Measurements from ENCODE around the gene LACTBL1.

DNA sequence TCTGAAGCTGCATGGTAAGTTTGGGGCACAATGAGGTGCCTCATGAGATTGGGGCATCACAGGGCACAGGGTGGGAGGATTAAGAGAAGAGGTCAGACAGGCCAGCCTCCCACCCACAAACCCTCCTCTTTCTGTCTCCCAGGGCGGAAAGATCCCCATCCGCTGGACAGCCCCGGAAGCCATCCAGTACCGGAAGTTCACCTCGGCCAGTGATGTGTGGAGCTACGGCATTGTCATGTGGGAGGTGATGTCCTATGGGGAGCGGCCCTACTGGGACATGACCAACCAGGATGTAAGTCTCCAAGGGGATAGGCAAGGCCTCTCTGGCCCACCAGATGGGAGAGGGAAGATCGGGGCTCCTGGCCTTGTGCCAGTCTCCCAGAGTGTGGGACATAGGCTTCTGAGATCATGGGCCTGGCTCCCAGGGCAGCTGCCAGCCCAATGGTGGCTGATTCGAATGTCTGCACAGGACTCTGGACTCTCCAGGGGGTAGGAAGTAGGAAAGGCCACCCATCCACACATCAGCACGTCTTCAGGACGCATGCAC lies 63.7 kb downstream of the LACTBL1 start:
- TF ChIP-seq, protein P1, sequence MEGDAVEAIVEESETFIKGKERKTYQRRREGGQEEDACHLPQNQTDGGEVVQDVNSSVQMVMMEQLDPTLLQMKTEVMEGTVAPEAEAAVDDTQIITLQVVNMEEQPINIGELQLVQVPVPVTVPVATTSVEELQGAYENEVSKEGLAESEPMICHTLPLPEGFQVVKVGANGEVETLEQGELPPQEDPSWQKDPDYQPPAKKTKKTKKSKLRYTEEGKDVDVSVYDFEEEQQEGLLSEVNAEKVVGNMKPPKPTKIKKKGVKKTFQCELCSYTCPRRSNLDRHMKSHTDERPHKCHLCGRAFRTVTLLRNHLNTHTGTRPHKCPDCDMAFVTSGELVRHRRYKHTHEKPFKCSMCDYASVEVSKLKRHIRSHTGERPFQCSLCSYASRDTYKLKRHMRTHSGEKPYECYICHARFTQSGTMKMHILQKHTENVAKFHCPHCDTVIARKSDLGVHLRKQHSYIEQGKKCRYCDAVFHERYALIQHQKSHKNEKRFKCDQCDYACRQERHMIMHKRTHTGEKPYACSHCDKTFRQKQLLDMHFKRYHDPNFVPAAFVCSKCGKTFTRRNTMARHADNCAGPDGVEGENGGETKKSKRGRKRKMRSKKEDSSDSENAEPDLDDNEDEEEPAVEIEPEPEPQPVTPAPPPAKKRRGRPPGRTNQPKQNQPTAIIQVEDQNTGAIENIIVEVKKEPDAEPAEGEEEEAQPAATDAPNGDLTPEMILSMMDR (IDR thresholded peaks at IDR 0.05; ENCODE audit: insufficient read depth, low read length, poor library complexity, severe bottlenecking), result no peak
- no peak for TF ChIP-seq EZH2phosphoT487 (conservative IDR thresholded peaks at IDR 0.05; ENCODE audit: low read length)

Data from SU-DHL-6 (cell line).